Panc1 (cell line): ENCODE results near the gene ITGBL1.

ENCODE experiments used
- CTCF ChIP-seq: fragments of 450-650 bp; IDR thresholded peaks from 2 replicates; pipeline ENCODE4 v1.5.1; 2017; ENCODE audit warnings: mild to moderate bottlenecking
- POLR2AphosphoS5 ChIP-seq: IDR thresholded peaks from 2 replicates; pipeline ENCODE4 v1.6.1; 2012; ENCODE audit warnings: mild to moderate bottlenecking, low read depth, low read length, moderate library complexity
- SIN3A ChIP-seq: IDR thresholded peaks from 2 replicates; pipeline ENCODE4 v1.6.1; 2012; ENCODE audit warnings: low read depth, mild to moderate bottlenecking, low read length, moderate library complexity, borderline replicate concordance; ENCODE audit not compliant: insufficient read depth

DNA sequence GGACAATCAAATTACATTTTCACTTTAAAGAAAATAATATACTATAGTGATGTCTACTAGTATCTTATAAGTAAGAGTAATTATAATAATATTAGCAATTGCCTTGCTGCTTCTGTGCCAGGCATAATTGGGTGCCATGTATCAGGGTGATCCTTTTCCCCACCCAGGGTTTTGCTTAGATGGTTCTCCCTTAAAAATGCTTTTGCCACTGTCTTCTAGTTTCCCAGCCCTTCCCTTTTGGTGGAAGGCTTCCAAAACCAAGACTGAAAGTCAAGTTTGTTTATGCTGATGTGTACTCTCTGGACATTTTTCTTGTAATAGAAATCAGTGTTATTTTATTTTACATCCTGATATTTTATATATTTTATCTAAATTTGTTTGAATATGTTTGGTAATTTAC lies 77.8 kb downstream of the ITGBL1 start:
- no peak for TF ChIP-seq CTCF
- no peak for TF ChIP-seq SIN3A
- no peak for TF ChIP-seq POLR2AphosphoS5
